Measurements from ENCODE around the gene CNTN2. TPM values are rescaled to one million over a fixed set of nuclear protein-coding genes. Genes with fewer than 3 reads are reported as not detected.

Gene CNTN2
- polyA plus RNA-seq, 1 donor (not counting 4 experiments of a cell fraction or from before 2014, with no cell fraction given) = not detected

GRCh38 chr1:205127646-205128045 is 84.6 kb downstream of the CNTN2 start:
- Histone ChIP-seq H3K4me3 (ENCODE audit: control insufficient read depth in 2 of 3, extremely low read depth in 1 of 3, insufficient read depth in 2 of 3, low read depth in 1 of 3, low read length in 3 of 3) (no peak overlapping the region), H4K20me1 (ENCODE audit: control insufficient read depth, extremely low read depth, insufficient read depth, low read length) (no peaks in the 10 kb centered on the region), H3K4me1 (ENCODE audit: control insufficient read depth, extremely low read depth, insufficient read depth, low read length) (peaks cover 3% of the 10 kb centered on the region), H3K9me1 (ENCODE audit: control insufficient read depth, extremely low read depth, insufficient read depth, low read length) (no peaks in the 10 kb centered on the region), H3K27me3 (ENCODE audit: control insufficient read depth, extremely low read depth, insufficient read depth, low read length) (no peaks in the 10 kb centered on the region), H2AFZ (ENCODE audit: control insufficient read depth, low read length) (no peak overlapping the region), H3K36me3 (ENCODE audit: control insufficient read depth in 2 of 2, extremely low read depth in 1 of 2, insufficient read depth in 2 of 2, low read length in 2 of 2) (no peaks in the 10 kb centered on the region), H3K9me3 (ENCODE audit: control insufficient read depth, low read depth, low read length) (no peaks in the 10 kb centered on the region), H3K79me2 (ENCODE audit: control insufficient read depth, insufficient read depth, low read length) (no peaks in the 10 kb centered on the region), H3K9ac (ENCODE audit: control insufficient read depth, extremely low read depth, insufficient read depth, low read length) (no peak overlapping the region), H3K27ac (ENCODE audit: control insufficient read depth, insufficient read depth, low read length) (no peak overlapping the region), H3K4me2 (ENCODE audit: control insufficient read depth, extremely low read depth, insufficient read depth, low read depth, low read length) (no peak overlapping the region)
- DNase-seq (ENCODE audit: low read depth, low spot score) (no peak), FAIRE-seq (no peak)
- dilution Hi-C loops (cut with MboI; ENCODE audit: extremely low pct_ligation_motif_present, low sequenced_read_pairs) = no loop called here
- TF ChIP-seq EZH2 (IDR thresholded peaks at IDR 0.05; ENCODE audit: low read length) = no peak
- TF ChIP-seq CTCF (optimal IDR thresholded peaks at IDR 0.05 in 1 of 3, IDR thresholded peaks at IDR 0.05 in 1 of 3, conservative IDR thresholded peaks at IDR 0.05 in 1 of 3; ENCODE audit: extremely low read depth in 1 of 3, insufficient read depth in 2 of 3, low read length in 3 of 3) = no peak

Other genes starting within 250 kb of the CNTN2 start
- 3.4 to 6.9 TPM (median 4.3 TPM) in 3 replicates for gene NFASC, start 172.3 kb upstream of the CNTN2 start, polyA plus RNA-seq
- 1.4 to 1.7 TPM (median 1.6 TPM) in 3 replicates for gene TMEM81, start 41.2 kb downstream of the CNTN2 start, polyA plus RNA-seq
- 8.8 to 12.3 TPM (median 11.1 TPM) in 3 replicates for gene RBBP5, start 78.8 kb downstream of the CNTN2 start, polyA plus RNA-seq
- gene DSTYK, start 168.5 kb downstream of the CNTN2 start, polyA plus RNA-seq = 7.0 to 8.8 TPM (median 7.6 TPM) in 3 replicates
- 0.60 to 1.8 TPM (median 0.83 TPM) in 3 replicates for gene TMCC2, start 184.7 kb downstream of the CNTN2 start, polyA plus RNA-seq